Peyer's patch (tissue), 4 donors: Measurements from ENCODE around the gene PRKCA. TPM values are rescaled to one million over a fixed set of nuclear protein-coding genes. Genes with fewer than 3 reads are reported as not detected.

ENCODE experiments used
- DNase-seq, 3 donors: peaks; one replicate each; pipeline ENCODE4 v3.0.0-alpha.2; 2017 to 2019
- H3K27ac ChIP-seq, 4 donors: fragments of 200-600 bp; sonication (generic); one replicate each; pipeline ENCODE4 v1.5.1; 2016 to 2019
- H3K27me3 ChIP-seq, 2 donors: fragments of 200-600 bp; sonication (generic); one replicate each; pipeline ENCODE4 v1.5.1; 2019
- H3K36me3 ChIP-seq, 3 donors: fragments of 200-600 bp; sonication (generic); one replicate each; pipeline ENCODE4 v1.5.1; 2016 to 2019
- H3K4me1 ChIP-seq, 4 donors: fragments of 200-600 bp; sonication (generic); one replicate each; pipeline ENCODE4 v1.5.1; 2016 to 2019
- H3K4me3 ChIP-seq, 4 donors: fragments of 200-600 bp; sonication (generic); 1 replicate in 3 of 4; 2 replicates in 1 of 4; pipeline ENCODE4 v1.5.1; 2016 to 2019; ENCODE audit warnings: mild to moderate bottlenecking in 1 of 4
- H3K9me3 ChIP-seq, 4 donors: fragments of 200-600 bp; sonication (generic); one replicate each; pipeline ENCODE4 v1.5.1; 2016 to 2019; ENCODE audit warnings: mild to moderate bottlenecking in 1 of 4
- POLR2A ChIP-seq, 2 donors: fragments of 450-650 bp; IDR thresholded peaks; one replicate each; pipeline ENCODE4 v1.5.1; 2017; ENCODE audit warnings: antibody characterized with exemption in 2 of 2, mild to moderate bottlenecking in 2 of 2, moderate library complexity in 2 of 2
- total RNA-seq, 4 donors: library from RNA; depleted of rRNA; stranded (reverse); fragments of >200 nt; gene quantifications; one replicate each; pipeline ENCODE4 v1.1.0, GENCODE V29; 2016
- TF ChIP-seq, protein P1 (sequence below), 6 experiments: fragments of 450-650 bp in 4 of 6; fragments of 200-600 bp in 2 of 6; sonication (generic) in 1 of 6; IDR thresholded peaks; one replicate each; pipeline ENCODE4 v1.5.1; 2017 to 2019; ENCODE audit warnings: antibody characterized with exemption in 6 of 6, mild to moderate bottlenecking in 3 of 6, moderate library complexity in 1 of 6

PRKCA gene
- total RNA-seq, 4 donors from 2014 or later = 32.2 to 47.0 (median 43.5) TPM

DNA sequence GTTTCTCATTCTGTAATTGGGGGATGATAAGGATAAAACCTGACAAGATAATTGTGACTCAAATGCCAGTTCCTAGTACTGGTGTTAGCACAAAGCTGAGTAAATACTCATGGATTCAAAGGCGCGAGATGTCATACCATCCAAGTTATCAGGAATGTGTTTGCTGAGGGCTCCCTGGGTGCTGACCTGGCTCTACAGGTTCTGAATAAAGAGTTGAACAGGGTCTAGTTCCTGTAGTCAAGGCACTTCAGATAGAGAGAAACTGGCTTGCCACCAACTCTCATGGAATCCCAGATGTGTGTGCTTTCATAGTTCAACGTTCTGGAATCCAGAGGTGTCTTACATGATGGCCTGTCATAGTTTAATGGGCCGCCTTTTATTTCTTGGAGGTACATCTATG lies 141.6 kb downstream of the PRKCA start:
- peaks cover 0 to 9% (median 0%) of the 10 kb centered on the region in 4 donors for H3K4me1 ChIP-seq
- DNase-seq = no peak
- H3K4me3 ChIP-seq = no peak overlapping the region
- H3K27me3 ChIP-seq = no peaks in the 10 kb centered on the region
- no peak for TF ChIP-seq POLR2A (IDR thresholded peaks at IDR 0.05)
- TF ChIP-seq, protein P1, sequence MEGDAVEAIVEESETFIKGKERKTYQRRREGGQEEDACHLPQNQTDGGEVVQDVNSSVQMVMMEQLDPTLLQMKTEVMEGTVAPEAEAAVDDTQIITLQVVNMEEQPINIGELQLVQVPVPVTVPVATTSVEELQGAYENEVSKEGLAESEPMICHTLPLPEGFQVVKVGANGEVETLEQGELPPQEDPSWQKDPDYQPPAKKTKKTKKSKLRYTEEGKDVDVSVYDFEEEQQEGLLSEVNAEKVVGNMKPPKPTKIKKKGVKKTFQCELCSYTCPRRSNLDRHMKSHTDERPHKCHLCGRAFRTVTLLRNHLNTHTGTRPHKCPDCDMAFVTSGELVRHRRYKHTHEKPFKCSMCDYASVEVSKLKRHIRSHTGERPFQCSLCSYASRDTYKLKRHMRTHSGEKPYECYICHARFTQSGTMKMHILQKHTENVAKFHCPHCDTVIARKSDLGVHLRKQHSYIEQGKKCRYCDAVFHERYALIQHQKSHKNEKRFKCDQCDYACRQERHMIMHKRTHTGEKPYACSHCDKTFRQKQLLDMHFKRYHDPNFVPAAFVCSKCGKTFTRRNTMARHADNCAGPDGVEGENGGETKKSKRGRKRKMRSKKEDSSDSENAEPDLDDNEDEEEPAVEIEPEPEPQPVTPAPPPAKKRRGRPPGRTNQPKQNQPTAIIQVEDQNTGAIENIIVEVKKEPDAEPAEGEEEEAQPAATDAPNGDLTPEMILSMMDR (IDR thresholded peaks at IDR 0.05) = no peak
- no peaks in the 10 kb centered on the region for H3K36me3 ChIP-seq
- no peaks in the 10 kb centered on the region for H3K9me3 ChIP-seq
- H3K27ac ChIP-seq = no peak overlapping the region

- Histone ChIP-seq H3K4me1 (peaks cover 0 to 9% (median 0%) of the 10 kb centered on the region in 4 donors), H3K27me3 (no peaks in the 10 kb centered on the region), H3K9me3 (no peaks in the 10 kb centered on the region), H3K4me3 (no peak overlapping the region), H3K36me3 (no peaks in the 10 kb centered on the region), H3K27ac (no peak overlapping the region)
- DNase-seq = no peak
- no peak for TF ChIP-seq POLR2A (IDR thresholded peaks at IDR 0.05)
- TF ChIP-seq, protein P1 (IDR thresholded peaks at IDR 0.05) = no peak
Observed at GRCh38 chr17:66445229-66445628, 142.8 kb downstream of the PRKCA start.

DNA sequence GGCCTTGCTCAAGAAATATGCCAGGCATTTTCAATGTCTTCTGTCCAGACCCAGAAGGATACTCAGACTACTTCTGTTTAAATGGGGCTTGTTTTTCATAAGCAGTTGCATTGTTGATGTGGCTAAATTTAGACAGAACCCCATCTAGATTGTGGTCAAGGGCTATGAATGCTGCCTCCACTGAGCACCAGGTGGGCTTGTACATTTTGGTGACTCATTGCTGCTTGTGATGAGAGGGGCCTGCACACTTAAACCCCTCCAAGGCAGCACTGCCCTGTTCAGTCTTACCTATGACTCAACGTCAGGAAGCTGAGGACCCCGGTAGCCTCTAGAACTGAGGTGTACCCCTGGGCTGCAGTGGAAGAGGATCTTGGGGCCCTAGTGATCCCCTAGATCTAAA lies 144.0 kb downstream of the PRKCA start:
- H3K36me3 ChIP-seq = no peaks in the 10 kb centered on the region
- no peak overlapping the region for H3K4me3 ChIP-seq
- peaks cover 0 to 5% (median 0%) of the 10 kb centered on the region in 4 donors for H3K4me1 ChIP-seq
- no peaks in the 10 kb centered on the region for H3K9me3 ChIP-seq
- no peaks in the 10 kb centered on the region for H3K27me3 ChIP-seq
- peak in 1 of 3 donors; percentile 19 for DNase-seq
- H3K27ac ChIP-seq = no peak overlapping the region
- TF ChIP-seq POLR2A (IDR thresholded peaks at IDR 0.05) = no peak
- TF ChIP-seq, protein P1 (IDR thresholded peaks at IDR 0.05) = no peak

GRCh38 chr17:66447159-66447558 lies 144.7 kb downstream of the PRKCA start:
- Histone ChIP-seq H3K9me3 (no peaks in the 10 kb centered on the region), H3K27ac (no peak overlapping the region), H3K4me1 (no peaks in the 10 kb centered on the region), H3K36me3 (no peaks in the 10 kb centered on the region), H3K4me3 (no peak overlapping the region), H3K27me3 (no peaks in the 10 kb centered on the region)
- DNase-seq = peak in 1 of 3 donors; percentile 30
- TF ChIP-seq, protein P1 (IDR thresholded peaks at IDR 0.05) = no peak
- TF ChIP-seq POLR2A (IDR thresholded peaks at IDR 0.05) = no peak

- H3K4me3 ChIP-seq = no peak overlapping the region
- H3K9me3 ChIP-seq = no peaks in the 10 kb centered on the region
- TF ChIP-seq, protein P1 (IDR thresholded peaks at IDR 0.05) = no peak
- TF ChIP-seq POLR2A (IDR thresholded peaks at IDR 0.05) = no peak
- H3K27me3 ChIP-seq = no peaks in the 10 kb centered on the region
- H3K36me3 ChIP-seq = no peaks in the 10 kb centered on the region
- DNase-seq = no peak
- no peaks in the 10 kb centered on the region for H3K4me1 ChIP-seq
- H3K27ac ChIP-seq = no peak overlapping the region
Observed at GRCh38 chr17:66448026-66448639, 145.7 kb downstream of the PRKCA start.
